ENCODE results near the gene PGPEP1. TPM values are rescaled to one million over a fixed set of nuclear protein-coding genes. Genes with fewer than 3 reads are reported as not detected.

PGPEP1 gene
- polyA plus RNA-seq, 1 of the 3 experiments (the other 2 are of a cell fraction), result 13.8 TPM

Small RNAs within 50 kb of the gene (small RNA-seq; reads per million reads assigned to genes)
- gene MIR3189 (0.29 to 6.7 (median 2.1) reads per million in 7 experiments), gene RN7SL513P (0 to 2.3 (median 0) reads per million in 7 experiments)

Other genes starting within 250 kb of the PGPEP1 start
- gene MAST3, start 242.8 kb upstream of the PGPEP1 start, polyA plus RNA-seq (2012; rRNA removed), result 3.1 and 4.5 TPM in 2 replicates
- 27.5 and 36.6 TPM in 2 replicates for gene PIK3R2, start 187.4 kb upstream of the PGPEP1 start, polyA plus RNA-seq (2012; rRNA removed)
- gene IFI30, start 166.8 kb upstream of the PGPEP1 start, polyA plus RNA-seq (2012; rRNA removed), result 10.7 and 11.6 TPM in 2 replicates
- 17.5 and 20.6 TPM in 2 replicates for gene MPV17L2, start 147.4 kb upstream of the PGPEP1 start, polyA plus RNA-seq (2012; rRNA removed)
- gene RAB3A, start 136.6 kb upstream of the PGPEP1 start, polyA plus RNA-seq (2012; rRNA removed), result 9.1 and 9.7 TPM in 2 replicates
- 0.36 and 1.0 TPM in 2 replicates for gene PDE4C, start 114.2 kb upstream of the PGPEP1 start, polyA plus RNA-seq (2012; rRNA removed)
- gene IQCN, start 66.1 kb upstream of the PGPEP1 start, polyA plus RNA-seq (2012; rRNA removed), result 1.9 and 2.5 TPM in 2 replicates
- gene JUND, start 59.0 kb upstream of the PGPEP1 start, polyA plus RNA-seq (2012; rRNA removed), result 92.5 and 115 TPM in 2 replicates
- 235 and 277 TPM in 2 replicates for gene LSM4, start 17.5 kb upstream of the PGPEP1 start, polyA plus RNA-seq (2012; rRNA removed)
- 74.1 and 129 TPM in 2 replicates for gene GDF15, start 45.6 kb downstream of the PGPEP1 start, polyA plus RNA-seq (2012; rRNA removed)
- gene LRRC25, start 57.0 kb downstream of the PGPEP1 start, polyA plus RNA-seq (2012; rRNA removed), result not detected in 2 replicates
- gene SSBP4, start 78.8 kb downstream of the PGPEP1 start, polyA plus RNA-seq (2012; rRNA removed), result 22.5 and 24.9 TPM in 2 replicates
- gene ISYNA1, start 97.5 kb downstream of the PGPEP1 start, polyA plus RNA-seq (2012; rRNA removed), result 48.0 and 49.4 TPM in 2 replicates
- gene ELL, start 181.5 kb downstream of the PGPEP1 start, polyA plus RNA-seq (2012; rRNA removed), result 3.6 and 7.4 TPM in 2 replicates
- 227 and 273 TPM in 2 replicates for gene FKBP8, start 203.0 kb downstream of the PGPEP1 start, polyA plus RNA-seq (2012; rRNA removed)
- gene KXD1, start 217.3 kb downstream of the PGPEP1 start, polyA plus RNA-seq (2012; rRNA removed), result 151 and 165 TPM in 2 replicates
- 2,690 and 3,026 TPM in 2 replicates for gene UBA52, start 231.3 kb downstream of the PGPEP1 start, polyA plus RNA-seq (2012; rRNA removed)
- 109 and 159 TPM in 2 replicates for gene REX1BD, start 248.2 kb downstream of the PGPEP1 start, polyA plus RNA-seq (2012; rRNA removed)

Measured in SK-N-SH (cell line).